ENCODE data around the gene PP2D1. TPM values are rescaled to one million over a fixed set of nuclear protein-coding genes. Genes with fewer than 3 reads are reported as not detected.

Gene PP2D1
- total and polyA plus RNA-seq, 9 of the 15 experiments (the other 6 are each of a cell fraction or from before 2014, with no cell fraction given): 0.07 to 0.10 TPM; not detected in 7

- TF ChIP-seq MGA (IDR thresholded peaks at IDR 0.05) (peak; percentile 58), TCF3 (CRISPR knock-in tag; IDR thresholded peaks at IDR 0.05) (peak; percentile 99), REST (IDR thresholded peaks at IDR 0.05; ENCODE audit: borderline replicate concordance) (peak; percentile 25; the same call in 1 of the 2 replicates), REST (CRISPR knock-in tag; IDR thresholded peaks at IDR 0.05; ENCODE audit: low read depth) (no peak), MEIS2 (IDR thresholded peaks at IDR 0.05; ENCODE audit: partially characterized antibody) (peak; percentile 99), CBFA2T3 (IDR thresholded peaks at IDR 0.05) (peak; percentile 99), ELF1 (tag; IDR thresholded peaks at IDR 0.05) (0 out of 2 replicates have a peak, but pooled peaks have one; percentile 3), TARDBP (IDR thresholded peaks at IDR 0.05) (peak; percentile 88; the same call in 1 of the 2 replicates)
These were observed 11.0 kb upstream of the PP2D1 start (continued) for GRCh38 chr3:20022954-20023622.

Measured in K562 (cell line).